ENCODE results near the gene TESPA1. TPM values are rescaled to one million over a fixed set of nuclear protein-coding genes. Genes with fewer than 3 reads are reported as not detected.
"Not testable (repeated sequence)": the region's sequence is repeated elsewhere in the genome, so short reads cannot be mapped to it uniquely, and the experiment has no call there.

TESPA1 gene
- polyA plus RNA-seq, 1 donor: 0.92 TPM

- not testable (repeated sequence) for DNase-seq (ENCODE audit: low read depth)
These were observed 2.2 kb upstream of the TESPA1 start for GRCh38 chr12:54986773-54987172.

GRCh38 chr12:54983536-54984101 lies 943 bp downstream of the TESPA1 start:
- no peak for DNase-seq (ENCODE audit: low read depth)

GRCh38 chr12:54981796-54982195 lies 2.8 kb downstream of the TESPA1 start:
- DNase-seq (ENCODE audit: low read depth): no peak

- DNase-seq (ENCODE audit: low read depth): no peak
These were observed 4.2 kb downstream of the TESPA1 start for GRCh38 chr12:54980341-54980740.

GRCh38 chr12:54977857-54978256 lies 6.7 kb downstream of the TESPA1 start:
- no peak for DNase-seq (ENCODE audit: low read depth)

GRCh38 chr12:54977155-54977554 lies 7.4 kb downstream of the TESPA1 start:
- DNase-seq (ENCODE audit: low read depth): no peak

- no peak for DNase-seq (ENCODE audit: low read depth)
These were observed 8.7 kb downstream of the TESPA1 start for GRCh38 chr12:54975875-54976274.

- no peak for DNase-seq (ENCODE audit: low read depth)
These were observed 9.3 kb downstream of the TESPA1 start for GRCh38 chr12:54975272-54975671.

GRCh38 chr12:54974279-54974678 lies 10.3 kb downstream of the TESPA1 start:
- DNase-seq (ENCODE audit: low read depth): no peak

GRCh38 chr12:54973556-54973955 lies 11.0 kb downstream of the TESPA1 start:
- DNase-seq (ENCODE audit: low read depth): no peak

- no peak for DNase-seq (ENCODE audit: low read depth)
These were observed 13.8 kb downstream of the TESPA1 start for GRCh38 chr12:54970741-54971140.

- DNase-seq (ENCODE audit: low read depth): no peak
These were observed 16.3 kb downstream of the TESPA1 start for GRCh38 chr12:54968181-54968730.

GRCh38 chr12:54967461-54967860 lies 17.1 kb downstream of the TESPA1 start:
- DNase-seq (ENCODE audit: low read depth): no peak

GRCh38 chr12:54961190-54961589 lies 23.4 kb downstream of the TESPA1 start:
- no peak for DNase-seq (ENCODE audit: low read depth)

- DNase-seq (ENCODE audit: low read depth): no peak
These were observed 25.1 kb downstream of the TESPA1 start for GRCh38 chr12:54959291-54960018.

- DNase-seq (ENCODE audit: low read depth): peak; percentile 62
These were observed 26.4 kb downstream of the TESPA1 start for GRCh38 chr12:54958048-54958658.

- no peak for DNase-seq (ENCODE audit: low read depth)
These were observed 27.5 kb downstream of the TESPA1 start for GRCh38 chr12:54956818-54957641.

GRCh38 chr12:54956322-54956721 lies 28.2 kb downstream of the TESPA1 start:
- no peak for DNase-seq (ENCODE audit: low read depth)

GRCh38 chr12:54954801-54955200 lies 29.8 kb downstream of the TESPA1 start:
- no peak for DNase-seq (ENCODE audit: low read depth)

GRCh38 chr12:54954228-54954627 lies 30.3 kb downstream of the TESPA1 start:
- DNase-seq (ENCODE audit: low read depth): no peak

GRCh38 chr12:54950071-54950727 lies 34.4 kb downstream of the TESPA1 start:
- no peak for DNase-seq (ENCODE audit: low read depth)
